Sigmoid colon (tissue), 7 donors: ENCODE data around the gene TMEM255A. TPM values are rescaled to one million over a fixed set of nuclear protein-coding genes. Genes with fewer than 3 reads are reported as not detected.

Experiments
- DNase-seq: peaks from one replicate; pipeline ENCODE4 v3.0.0-alpha.2; 2019
- H3K27ac ChIP-seq, 4 donors: fragments of 200-600 bp; sonication (generic); one replicate each; pipeline ENCODE4 v1.5.1; 2016 to 2019; ENCODE audit warnings: mild to moderate bottlenecking in 1 of 4
- H3K27me3 ChIP-seq, 3 donors: fragments of 200-600 bp; sonication (generic); one replicate each; pipeline ENCODE4 v1.5.1; 2019; ENCODE audit warnings: mild to moderate bottlenecking in 1 of 3
- H3K36me3 ChIP-seq, 4 donors: fragments of 200-600 bp; sonication (generic); one replicate each; pipeline ENCODE4 v1.5.1; 2016 to 2019
- H3K4me1 ChIP-seq, 4 donors: fragments of 200-600 bp; sonication (generic); one replicate each; pipeline ENCODE4 v1.5.1; 2017 to 2019
- H3K4me3 ChIP-seq, 4 donors: fragments of 200-600 bp; sonication (generic); one replicate each; pipeline ENCODE4 v1.5.1; 2017 to 2019; ENCODE audit warnings: mild to moderate bottlenecking in 2 of 4, moderate library complexity in 1 of 4
- H3K9me3 ChIP-seq, 4 donors: fragments of 200-600 bp in 3 of 4; sonication (generic) in 3 of 4; one replicate each; pipeline versions ENCODE4 v1.5.1 to v1.6.1; 2013 to 2019
- EP300 ChIP-seq, 4 donors: sonication (generic); formaldehyde crosslinking; IDR thresholded peaks; one replicate each; pipeline ENCODE4 v1.6.1; 2017; ENCODE audit warnings: antibody characterized with exemption in 4 of 4
- POLR2A ChIP-seq, 2 donors: fragments of 450-650 bp; IDR thresholded peaks; one replicate each; pipeline ENCODE4 v1.6.1; 2016; ENCODE audit warnings: antibody characterized with exemption in 2 of 2, mild to moderate bottlenecking in 2 of 2, moderate library complexity in 2 of 2
- POLR2AphosphoS5 ChIP-seq, 4 donors: sonication (generic); formaldehyde crosslinking; IDR thresholded peaks; one replicate each; pipeline ENCODE4 v1.6.1; 2017; ENCODE audit warnings: antibody characterized with exemption in 4 of 4
- WGBS, 2 donors: extraction: QIAGEN DNeasy Blood & Tissue Kit; methylation state at CpG; one replicate each; pipeline ENCODE4 v1.1.7; 2013; 5-methylcytosine and 5-hydroxymethylcytosine counted together
- intact Hi-C: fragments of 100-400 bp; cut with DNase I; formaldehyde crosslinking; loops from one replicate; pipeline ENCODE4 v1.15.1; 2023
- polyA plus RNA-seq, 3 donors: library from polyadenylated mRNA; stranded (reverse); fragments of 200-250 nt; gene quantifications; one replicate each; pipeline ENCODE4 v1.2.3, GENCODE V29; 2013
- total RNA-seq, 4 donors: library from RNA; depleted of rRNA; stranded (reverse); fragments of >200 nt; gene quantifications; one replicate each; pipeline ENCODE4 v1.1.0, GENCODE V29; 2016
- TF ChIP-seq, protein P1 (sequence below), 4 experiments: fragments of 450-650 bp in 3 of 4; fragments of 200-600 bp in 1 of 4; IDR thresholded peaks; one replicate each; pipeline ENCODE4 v1.5.1; 2016 to 2019; ENCODE audit warnings: antibody characterized with exemption in 4 of 4, mild to moderate bottlenecking in 3 of 4, moderate library complexity in 2 of 4
- donor health status: healthy with polysubstance abuse.
- donor health status: Bipolar disorder and iron deficiency.
- donor health status: healthy.

Gene TMEM255A
- total and polyA plus RNA-seq, 7 donors: 0.69 to 5.9 (median 3.9) TPM

DNA sequence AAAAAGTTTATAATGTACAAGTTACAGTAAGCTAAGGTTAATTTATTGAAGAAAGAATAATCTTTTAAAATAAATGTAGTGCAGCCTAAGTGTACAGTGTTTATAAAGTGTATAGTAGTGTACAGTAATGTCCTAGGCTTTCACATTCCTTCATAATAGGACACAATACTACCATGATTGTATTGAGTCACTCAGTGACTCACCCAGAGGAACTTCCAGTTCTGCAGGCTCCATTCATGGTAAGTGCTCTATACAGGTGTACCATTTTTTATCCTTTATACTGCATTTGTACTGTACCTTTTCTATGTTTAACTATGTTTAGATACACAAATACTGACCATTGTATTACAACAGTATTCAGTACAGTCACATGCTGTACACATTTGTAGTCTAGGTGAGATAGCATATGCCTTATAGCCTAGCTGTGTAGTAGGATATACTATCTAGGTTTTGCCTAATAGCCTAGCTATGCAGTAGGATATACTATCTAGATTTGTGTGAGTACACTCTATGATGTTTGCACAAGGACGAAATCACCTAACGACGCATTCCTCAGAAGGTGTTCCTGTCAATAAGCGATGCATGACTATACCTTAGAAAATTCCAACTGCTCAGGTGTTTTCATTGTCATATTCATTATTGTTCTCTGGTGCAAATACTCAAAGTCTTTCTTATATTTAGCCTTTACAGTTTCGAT is 5.5 kb upstream of the TMEM255A start:
- intact Hi-C loops: loop anchor here (10.0 kb wide), 1 partner anchor 158 kb away; no protein-coding TSS in a partner anchor
- Histone ChIP-seq H3K27ac (no peak overlapping the region), H3K36me3 (no peaks in the 10 kb centered on the region), H3K4me1 (no peaks in the 10 kb centered on the region), H3K9me3 (no peaks in the 10 kb centered on the region), H3K4me3 (no peak overlapping the region), H3K27me3 (no peaks in the 10 kb centered on the region)
- DNase-seq: no peak
- no peak for TF ChIP-seq POLR2A (IDR thresholded peaks at IDR 0.05)
- TF ChIP-seq EP300 (IDR thresholded peaks at IDR 0.05): no peak
- no peak for TF ChIP-seq POLR2AphosphoS5 (IDR thresholded peaks at IDR 0.05)
- TF ChIP-seq, protein P1, sequence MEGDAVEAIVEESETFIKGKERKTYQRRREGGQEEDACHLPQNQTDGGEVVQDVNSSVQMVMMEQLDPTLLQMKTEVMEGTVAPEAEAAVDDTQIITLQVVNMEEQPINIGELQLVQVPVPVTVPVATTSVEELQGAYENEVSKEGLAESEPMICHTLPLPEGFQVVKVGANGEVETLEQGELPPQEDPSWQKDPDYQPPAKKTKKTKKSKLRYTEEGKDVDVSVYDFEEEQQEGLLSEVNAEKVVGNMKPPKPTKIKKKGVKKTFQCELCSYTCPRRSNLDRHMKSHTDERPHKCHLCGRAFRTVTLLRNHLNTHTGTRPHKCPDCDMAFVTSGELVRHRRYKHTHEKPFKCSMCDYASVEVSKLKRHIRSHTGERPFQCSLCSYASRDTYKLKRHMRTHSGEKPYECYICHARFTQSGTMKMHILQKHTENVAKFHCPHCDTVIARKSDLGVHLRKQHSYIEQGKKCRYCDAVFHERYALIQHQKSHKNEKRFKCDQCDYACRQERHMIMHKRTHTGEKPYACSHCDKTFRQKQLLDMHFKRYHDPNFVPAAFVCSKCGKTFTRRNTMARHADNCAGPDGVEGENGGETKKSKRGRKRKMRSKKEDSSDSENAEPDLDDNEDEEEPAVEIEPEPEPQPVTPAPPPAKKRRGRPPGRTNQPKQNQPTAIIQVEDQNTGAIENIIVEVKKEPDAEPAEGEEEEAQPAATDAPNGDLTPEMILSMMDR (IDR thresholded peaks at IDR 0.05): no peak
- WGBS, 2 donors: 23 to 67% methylated on average over 5 of the region's 5 CpGs

GRCh38 chrX:120315776-120316175 is 4.5 kb upstream of the TMEM255A start:
- WGBS, 2 donors: 39 to 46% methylated on average over 4 of the region's 4 CpGs
- TF ChIP-seq POLR2AphosphoS5 (IDR thresholded peaks at IDR 0.05) (no peak), EP300 (IDR thresholded peaks at IDR 0.05) (no peak), POLR2A (IDR thresholded peaks at IDR 0.05) (no peak)
- TF ChIP-seq, protein P1 (IDR thresholded peaks at IDR 0.05): no peak
- intact Hi-C loops: loop anchor here (10.0 kb wide), 1 partner anchor 159 kb away; no protein-coding TSS in a partner anchor
- H3K9me3 ChIP-seq: no peaks in the 10 kb centered on the region
- H3K36me3 ChIP-seq: no peaks in the 10 kb centered on the region
- DNase-seq: no peak
- no peak overlapping the region for H3K4me3 ChIP-seq
- peaks cover 0 to 6% (median 5%) of the 10 kb centered on the region in 4 donors for H3K4me1 ChIP-seq
- H3K27me3 ChIP-seq: peaks cover 0 to 7% (median 0%) of the 10 kb centered on the region in 3 donors
- no peak overlapping the region for H3K27ac ChIP-seq

- Histone ChIP-seq H3K27me3 (peaks cover 4 to 25% (median 5%) of the 10 kb centered on the region in 3 donors), H3K27ac (no peak overlapping the region), H3K4me3 (no peak overlapping the region), H3K9me3 (no peaks in the 10 kb centered on the region), H3K4me1 (peaks cover 0 to 24% (median 18%) of the 10 kb centered on the region in 4 donors), H3K36me3 (no peaks in the 10 kb centered on the region)
- intact Hi-C loops: loop anchor here (10.0 kb wide), 1 partner anchor 163 kb away; no protein-coding TSS in a partner anchor
- no peak for DNase-seq
- TF ChIP-seq POLR2A (IDR thresholded peaks at IDR 0.05) (no peak), EP300 (IDR thresholded peaks at IDR 0.05) (no peak), POLR2AphosphoS5 (IDR thresholded peaks at IDR 0.05) (no peak)
- TF ChIP-seq, protein P1 (IDR thresholded peaks at IDR 0.05): no peak
- WGBS, 2 donors: 43 to 70% methylated on average over 4 of the region's 4 CpGs
Observed at GRCh38 chrX:120311727-120312063, 434 bp upstream of the TMEM255A start.

- no peak for DNase-seq
- H3K4me3 ChIP-seq: peak overlapping the region in 3 of 4 donors; percentile 36 to 46 (median 42)
- H3K36me3 ChIP-seq: no peaks in the 10 kb centered on the region
- 1 to 4% methylated on average over 32 of the region's 32 CpGs for WGBS, 2 donors
- intact Hi-C loops: loop anchor here (5.0 to 10.0 kb wide), 2 partner anchors 58 to 165 kb away; partner anchors contain the start of gene ZBTB33
- peaks cover 0 to 24% (median 18%) of the 10 kb centered on the region in 4 donors for H3K4me1 ChIP-seq
- no peak for TF ChIP-seq POLR2AphosphoS5 (IDR thresholded peaks at IDR 0.05)
- TF ChIP-seq POLR2A (IDR thresholded peaks at IDR 0.05): no peak
- no peak for TF ChIP-seq EP300 (IDR thresholded peaks at IDR 0.05)
- TF ChIP-seq, protein P1 (IDR thresholded peaks at IDR 0.05): no peak
- no peaks in the 10 kb centered on the region for H3K9me3 ChIP-seq
- H3K27me3 ChIP-seq: peaks cover 4 to 25% (median 5%) of the 10 kb centered on the region in 3 donors
- no peak overlapping the region for H3K27ac ChIP-seq
Observed at GRCh38 chrX:120309873-120310705, 1.2 kb downstream of the TMEM255A start.
